H1 (cell line): ENCODE results near the gene IL22RA2. TPM values are rescaled to one million over a fixed set of nuclear protein-coding genes. Genes with fewer than 3 reads are reported as not detected.

Experiments used
- CTCF ChIA-PET: fragments of 300-600 bp; sonication (Branson Sonifier 250); formaldehyde crosslinking; loops from one replicate; lab custom pipeline; 2021; ENCODE audit not compliant: partially characterized antibody; lab: Charles Lee
- POLR2A ChIA-PET: fragments of 300-600 bp; sonication (Branson Sonifier 250); formaldehyde crosslinking; loops from one replicate; lab custom pipeline; 2021; ENCODE audit warnings: inconsistent platforms; ENCODE audit not compliant: partially characterized antibody; lab: Charles Lee
- DNase-seq, 2 experiments: peaks; one replicate each; pipeline versions ENCODE4 v3.0.0 to v3.0.0-alpha.2; 2010 to 2022; ENCODE audit warnings: low spot score in 2 of 2, low read depth in 1 of 2, mixed read lengths in 1 of 2
- FAIRE-seq: peaks from 2 replicates; lab custom pipeline; 2011; peaks lifted over from hg19 to GRCh38; lab: Jason Lieb, UNC
- H2AFZ ChIP-seq: 2 replicates; pipeline ENCODE4 v1.8.1; 2012; ENCODE audit warnings: low read length, inconsistent platforms
- H2AK5ac ChIP-seq: 2 replicates; pipeline ENCODE4 v1.6.1; 2013; ENCODE audit warnings: low read depth, low read length
- H2BK120ac ChIP-seq: replicated peaks from 2 replicates; pipeline ENCODE3; 2013; ENCODE audit warnings: low read depth, low read length, inconsistent platforms
- H2BK12ac ChIP-seq: 2 replicates; pipeline ENCODE4 v1.6.1; 2013; ENCODE audit warnings: low read depth, low read length
- H2BK15ac ChIP-seq: 2 replicates; pipeline ENCODE4 v1.6.1; 2013; ENCODE audit warnings: low read length
- H2BK20ac ChIP-seq: 2 replicates; pipeline ENCODE4 v1.6.1; 2013; ENCODE audit warnings: low read length
- H2BK5ac ChIP-seq: 2 replicates; pipeline ENCODE4 v1.6.1; 2013; ENCODE audit warnings: low read depth, low read length
- H3K14ac ChIP-seq: 2 replicates; pipeline ENCODE4 v1.6.1; 2013; ENCODE audit warnings: inconsistent platforms; ENCODE audit not compliant: insufficient read length
- H3K18ac ChIP-seq: 2 replicates; pipeline ENCODE4 v1.6.1; 2013; ENCODE audit warnings: low read length; ENCODE audit errors: extremely low read depth
- H3K23ac ChIP-seq: 2 replicates; pipeline ENCODE4 v1.6.1; 2013; ENCODE audit warnings: inconsistent platforms; ENCODE audit not compliant: insufficient read length
- H3K23me2 ChIP-seq: 2 replicates; pipeline ENCODE4 v1.6.1; 2013; ENCODE audit warnings: low read depth, low read length
- H3K27ac ChIP-seq: 2 replicates; pipeline ENCODE4 v1.6.1; 2011; ENCODE audit warnings: low read depth, low read length, inconsistent platforms
- H3K27me3 ChIP-seq, 4 experiments: replicated peaks in 1 of 4; 1 replicate in 1 of 4; 2 replicates in 3 of 4; pipeline versions ENCODE4 v1.6.1 to v1.8.1; 2011 to 2013; ENCODE audit warnings: low read length in 3 of 4, mild to moderate bottlenecking in 3 of 4, inconsistent platforms in 2 of 4, mixed read lengths in 2 of 4, moderate library complexity in 1 of 4; ENCODE audit not compliant: control insufficient read depth in 3 of 4, insufficient read depth in 3 of 4; ENCODE audit errors: extremely low read depth in 1 of 4
- H3K36me3 ChIP-seq, 4 experiments: 2 replicates each; pipeline versions ENCODE4 v1.6.1 to v1.8.1; 2011 to 2013; ENCODE audit warnings: mild to moderate bottlenecking in 4 of 4, low read length in 3 of 4, moderate library complexity in 2 of 4, control low read depth in 1 of 4, inconsistent platforms in 1 of 4; ENCODE audit not compliant: insufficient read depth in 4 of 4, control insufficient read depth in 2 of 4
- H3K4ac ChIP-seq: replicated peaks from 2 replicates; pipeline ENCODE3; 2013; ENCODE audit warnings: low read length, low read depth, mixed read lengths, inconsistent platforms; ENCODE audit not compliant: insufficient read length
- H3K4me1 ChIP-seq, 4 experiments: replicated peaks in 1 of 4; 1 replicate in 1 of 4; 2 replicates in 3 of 4; pipeline versions ENCODE4 v1.6.1 to v1.8.1; 2011 to 2013; ENCODE audit warnings: low read length in 3 of 4, inconsistent platforms in 2 of 4, mixed read lengths in 1 of 4; ENCODE audit not compliant: insufficient read depth in 4 of 4, control insufficient read depth in 3 of 4
- H3K4me2 ChIP-seq, 2 experiments: 2 replicates each; pipeline versions ENCODE4 v1.6.1 to v1.8.1; 2011 to 2013; ENCODE audit warnings: low read depth in 2 of 2, low read length in 2 of 2, control low read depth in 1 of 2, inconsistent platforms in 1 of 2, mild to moderate bottlenecking in 1 of 2; ENCODE audit not compliant: insufficient read depth in 1 of 2
- H3K4me3 ChIP-seq, 4 experiments: fragments of 200-600, 300-600 bp in 1 of 4; sonication (generic), shearing (Covaris generic), sonication (Bioruptor Twin) in 1 of 4; 2 replicates each; pipeline versions ENCODE4 v1.5.1 to v1.8.1; 2011 to 2016; ENCODE audit warnings: low read length in 4 of 4, low read depth in 3 of 4, control low read depth in 2 of 4, inconsistent platforms in 2 of 4, mild to moderate bottlenecking in 2 of 4, mixed read lengths in 1 of 4, moderate library complexity in 1 of 4; ENCODE audit not compliant: insufficient read depth in 2 of 4; ENCODE audit errors: extremely low read depth in 1 of 4
- H3K56ac ChIP-seq: replicated peaks from 2 replicates; pipeline ENCODE3; 2013; ENCODE audit warnings: low read depth, mild to moderate bottlenecking, mixed read lengths, low read length, inconsistent platforms; ENCODE audit not compliant: insufficient read length
- H3K79me1 ChIP-seq: 2 replicates; pipeline ENCODE4 v1.6.1; 2013; ENCODE audit warnings: low read depth, low read length, control low read depth
- H3K79me2 ChIP-seq, 2 experiments: 2 replicates each; pipeline versions ENCODE4 v1.6.1 to v1.8.1; 2012 to 2013; ENCODE audit warnings: low read length in 2 of 2, mild to moderate bottlenecking in 2 of 2, inconsistent platforms in 1 of 2; ENCODE audit not compliant: insufficient read depth in 2 of 2, control insufficient read depth in 1 of 2
- H3K9ac ChIP-seq, 4 experiments: replicated peaks in 1 of 4; 1 replicate in 1 of 4; 2 replicates in 3 of 4; pipeline versions ENCODE4 v1.6.1 to v1.8.1; 2011 to 2013; ENCODE audit warnings: low read depth in 3 of 4, low read length in 3 of 4, control low read depth in 2 of 4, mild to moderate bottlenecking in 2 of 4, moderate library complexity in 2 of 4, inconsistent platforms in 1 of 4; ENCODE audit errors: extremely low read depth in 1 of 4
- H3K9me3 ChIP-seq, 2 experiments: 2 replicates each; pipeline versions ENCODE4 v1.6.1 to v1.8.1; 2012 to 2013; ENCODE audit warnings: mild to moderate bottlenecking in 2 of 2, moderate library complexity in 2 of 2, control low read depth in 1 of 2, inconsistent platforms in 1 of 2, low read depth in 1 of 2, low read length in 1 of 2, mixed read lengths in 1 of 2; ENCODE audit not compliant: insufficient read depth in 2 of 2
- H4K20me1 ChIP-seq, 2 experiments: replicated peaks in 1 of 2; 2 replicates each; pipeline versions ENCODE3 to v1.8.1; 2011 to 2013; ENCODE audit warnings: inconsistent platforms in 2 of 2, low read length in 2 of 2, mild to moderate bottlenecking in 1 of 2; ENCODE audit not compliant: insufficient read depth in 2 of 2, control insufficient read depth in 1 of 2
- H4K5ac ChIP-seq: 2 replicates; pipeline ENCODE4 v1.6.1; 2013; ENCODE audit warnings: low read length, low read depth, mixed read lengths, inconsistent platforms; ENCODE audit not compliant: insufficient read length
- H4K8ac ChIP-seq: 2 replicates; pipeline ENCODE4 v1.8.0; 2013; ENCODE audit warnings: mild to moderate bottlenecking, moderate library complexity, low read length, inconsistent platforms; ENCODE audit not compliant: insufficient read depth; ENCODE audit errors: extremely low read depth
- H4K91ac ChIP-seq: replicated peaks from 2 replicates; pipeline ENCODE3; 2013; ENCODE audit warnings: low read length, mixed read lengths, inconsistent platforms; ENCODE audit not compliant: insufficient read length
- BRCA1 ChIP-seq: IDR thresholded peaks from 2 replicates; pipeline ENCODE4 v1.6.1; 2012; ENCODE audit warnings: low read depth, low read length, improper control_type of control experiment
- WGBS, 2 experiments: shearing (Covaris generic) in 1 of 2; methylation state at CpG; one replicate each; pipeline versions ENCODE4 v1.1.6 to v1.1.7; 2013 to 2015; ENCODE audit warnings: low lambda C conversion rate in 2 of 2, mixed read lengths in 2 of 2, inconsistent platforms in 1 of 2, low coverage in 1 of 2, missing lambda C conversion rate in 1 of 2; ENCODE audit not compliant: insufficient replicate concordance in 2 of 2, insufficient coverage in 1 of 2, insufficient read length in 1 of 2; ENCODE audit errors: extremely low coverage in 1 of 2, missing lambda C conversion rate in 1 of 2; 5-methylcytosine and 5-hydroxymethylcytosine counted together
- polyA plus RNA-seq, 7 experiments: library from polyadenylated mRNA; depleted of rRNA in 3 of 7; stranded (reverse) in 5 of 7; unstranded in 2 of 7; fragments of >200 nt in 5 of 7; fragments of 200-250 nt in 2 of 7; gene quantifications; 1 replicate in 5 of 7; 2 replicates in 1 of 7; 4 replicates in 1 of 7; pipeline versions ENCODE4 v1.2.1 to v1.2.3, GENCODE V29; 2011 to 2013; ENCODE audit warnings: missing spikeins in 2 of 7, mixed read lengths in 2 of 7
- total RNA-seq: library from RNA; stranded (reverse); fragmentation: NEBNext Ultra II Directional; extraction: Animal tissue kit (Norgen Biotek cat#: 25700); gene quantifications from 2 replicates; pipeline ENCODE4 v1.2.1, GENCODE V29; 2021

Gene IL22RA2
- total and polyA plus RNA-seq, 2 of the 8 experiments (the other 6 are each of a cell fraction or from before 2014, with no cell fraction given): not detected

DNA sequence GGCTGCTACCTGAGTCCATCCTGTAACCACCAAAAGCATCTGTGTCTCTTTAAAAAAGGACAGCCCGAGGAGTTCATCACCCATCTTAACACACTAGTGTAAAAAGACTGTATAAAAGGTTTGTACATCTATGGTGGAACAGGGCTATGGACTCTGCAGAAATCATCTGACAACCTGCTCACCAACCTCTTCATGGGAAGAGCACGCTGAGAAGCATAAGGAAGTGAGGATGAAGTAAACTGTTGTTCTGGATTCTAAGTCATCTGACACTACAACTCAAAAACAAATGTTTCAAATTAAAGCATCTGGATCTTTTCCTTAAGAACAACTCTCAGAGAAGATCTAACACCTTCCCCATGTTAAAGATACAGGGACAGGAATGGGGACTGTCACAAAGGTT, 40.4 kb upstream of the IL22RA2 start:
- TF ChIP-seq BRCA1: no peak
- Histone ChIP-seq H3K14ac (no peak overlapping the region), H3K27me3 (no peaks in the 10 kb centered on the region), H3K4ac (no peak overlapping the region), H3K9me3 (peaks cover 8 to 11% of the 10 kb centered on the region in 2 experiments; a peak in 2 of 4 replicates), H3K4me2 (no peak overlapping the region), H4K8ac (no peak overlapping the region), H3K79me1 (peaks cover 15% of the 10 kb centered on the region), H3K36me3 (peaks cover 0 to 20% (median 6%) of the 10 kb centered on the region in 4 experiments; a peak in 3 of 8 replicates), H4K91ac (no peak overlapping the region), H2BK5ac (no peak overlapping the region), H2AFZ (no peak overlapping the region), H3K18ac (no peak overlapping the region), H2BK120ac (no peak overlapping the region), H3K4me1 (peaks cover 2 to 4% (median 3%) of the 10 kb centered on the region in 4 experiments; a peak in 4 of 7 replicates), H2AK5ac (no peak overlapping the region), H3K23me2 (0 out of 2 replicates have a peak, but pooled peaks cover 3% of the 10 kb centered on the region), H3K56ac (no peak overlapping the region), H4K20me1 (peaks cover 2 to 7% of the 10 kb centered on the region in 2 experiments), H3K79me2 (peaks cover 20 to 98% of the 10 kb centered on the region in 2 experiments), H2BK12ac (no peak overlapping the region), H4K5ac (no peak overlapping the region), H3K23ac (no peak overlapping the region), H2BK20ac (no peak overlapping the region), H3K9ac (no peak overlapping the region), H3K27ac (no peak overlapping the region), H2BK15ac (no peak overlapping the region), H3K4me3 (no peak overlapping the region)
- no peak for DNase-seq
- POLR2A ChIA-PET: interaction anchor here (1.1 kb wide), 1 partner anchor 16 kb away, joined by 3 read pairs; no protein-coding TSS in a partner anchor
- FAIRE-seq: no peak
- CTCF ChIA-PET: interaction anchor here (0.6 kb wide), 1 partner anchor 375 kb away, joined by 3 read pairs; no protein-coding TSS in a partner anchor
- 82% methylated on average over 2 of the region's 2 CpGs; no CpG with 5 or more reads in 1 of the 2 experiments for WGBS, 2 experiments
